Osteocyte (in vitro differentiated cells): ENCODE data around the gene ABCF2. TPM values are rescaled to one million over a fixed set of nuclear protein-coding genes. Genes with fewer than 3 reads are reported as not detected.

ENCODE experiments used
- DNase-seq: peaks from one replicate; pipeline ENCODE4 v3.0.0; 2021; ENCODE audit warnings: mixed read lengths; ENCODE audit not compliant: unreplicated experiment; ENCODE audit errors: extremely low spot score
- H3K27ac Mint-ChIP-seq: one replicate; pipeline ENCODE4 v1.8.0; 2021; ENCODE audit warnings: mild to moderate bottlenecking, mixed read lengths; ENCODE audit not compliant: unreplicated experiment
- H3K27me3 Mint-ChIP-seq: one replicate; pipeline ENCODE4 v1.8.0; 2021; ENCODE audit warnings: mixed read lengths; ENCODE audit not compliant: unreplicated experiment
- H3K36me3 Mint-ChIP-seq: one replicate; pipeline ENCODE4 v1.8.0; 2021; ENCODE audit warnings: mixed read lengths; ENCODE audit not compliant: unreplicated experiment
- H3K4me1 Mint-ChIP-seq: one replicate; pipeline ENCODE4 v1.8.0; 2021; ENCODE audit warnings: mixed read lengths; ENCODE audit not compliant: unreplicated experiment
- H3K4me3 Mint-ChIP-seq: one replicate; pipeline ENCODE4 v1.8.0; 2021; ENCODE audit warnings: mild to moderate bottlenecking, moderate library complexity, mixed read lengths; ENCODE audit not compliant: unreplicated experiment
- H3K9me3 Mint-ChIP-seq: one replicate; pipeline ENCODE4 v1.8.0; 2021; ENCODE audit warnings: mixed read lengths; ENCODE audit not compliant: unreplicated experiment
- CTCF ChIP-seq: fragments of 200-600 bp; sonication (generic); IDR thresholded peaks from 2 replicates; pipeline ENCODE4 v1.5.0; 2021; ENCODE audit warnings: antibody characterized with exemption, mild to moderate bottlenecking, moderate library complexity
- total RNA-seq: library from RNA; stranded (reverse); gene quantifications from 2 replicates; pipeline ENCODE4 v1.2.1, GENCODE V29; 2021

The ABCF2 gene
- total RNA-seq, 1 donor from 2014 or later, result 43.9 TPM

DNA sequence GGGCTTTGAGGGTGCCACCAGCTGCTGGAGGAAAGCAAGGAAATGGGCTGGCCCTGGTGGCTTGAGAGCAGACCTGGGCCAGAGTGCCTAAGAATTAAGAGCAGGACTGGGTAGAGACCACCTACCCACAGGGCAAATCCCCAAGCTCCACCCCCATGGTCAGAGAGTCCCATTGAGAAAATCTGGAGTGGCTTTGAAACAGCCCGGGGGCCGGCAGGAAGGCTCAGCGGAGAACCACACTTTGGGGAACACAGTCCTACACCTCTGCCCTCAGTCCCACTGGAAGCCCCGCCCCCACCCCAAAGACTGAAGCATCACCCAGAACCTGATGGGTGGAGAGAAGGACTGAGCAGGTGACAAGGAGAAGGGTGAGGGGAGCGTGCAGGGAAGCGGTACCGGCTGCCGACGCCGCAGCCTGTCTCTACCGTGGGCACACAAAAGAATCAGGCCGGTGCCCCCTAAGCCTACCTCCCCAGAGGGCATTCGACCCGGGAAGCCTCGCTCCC is 17.9 kb upstream of the ABCF2 start:
- H3K27ac Mint-ChIP-seq, result peak overlapping the region; percentile 47
- DNase-seq, result no peak
- H3K27me3 Mint-ChIP-seq, result no peaks in the 10 kb centered on the region
- no peaks in the 10 kb centered on the region for H3K9me3 Mint-ChIP-seq
- H3K4me3 Mint-ChIP-seq, result peak overlapping the region; percentile 47
- no peak for TF ChIP-seq CTCF
- peaks cover 14% of the 10 kb centered on the region for H3K36me3 Mint-ChIP-seq
- H3K4me1 Mint-ChIP-seq, result peaks cover 45% of the 10 kb centered on the region

DNA sequence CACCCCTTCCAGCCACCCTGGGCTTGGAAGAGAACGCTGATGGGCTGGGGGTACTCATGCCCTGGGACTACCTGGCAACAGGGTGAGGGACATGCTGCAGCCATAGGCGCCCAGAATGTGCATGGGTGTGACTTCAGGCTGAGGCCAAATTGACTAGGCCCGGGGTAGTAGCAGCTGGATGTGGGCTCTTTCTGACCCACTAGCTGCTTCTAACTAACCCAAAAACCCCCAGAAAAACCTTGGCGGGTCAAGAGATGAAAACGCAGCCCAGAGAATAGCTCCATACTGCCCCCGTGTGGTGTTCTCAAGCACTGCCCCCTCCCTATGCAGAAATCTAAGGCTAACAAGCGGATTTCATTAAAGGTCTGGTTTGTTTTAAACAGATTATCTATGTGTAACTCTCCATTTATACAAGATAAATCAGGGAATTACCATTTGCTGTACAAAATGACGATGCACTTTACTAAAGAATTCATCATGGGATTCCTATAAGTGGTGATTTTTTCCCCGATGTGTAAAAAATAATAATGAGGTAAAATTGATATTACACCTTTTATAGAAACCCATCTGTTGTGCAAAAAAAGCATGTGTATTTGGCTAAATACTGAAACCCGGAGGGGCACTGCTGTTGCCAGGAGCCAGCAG is 17.3 kb upstream of the ABCF2 start:
- peak; percentile 81 for TF ChIP-seq CTCF
- no peaks in the 10 kb centered on the region for H3K9me3 Mint-ChIP-seq
- no peaks in the 10 kb centered on the region for H3K27me3 Mint-ChIP-seq
- H3K36me3 Mint-ChIP-seq, result peaks cover 16% of the 10 kb centered on the region
- peaks cover 39% of the 10 kb centered on the region for H3K4me1 Mint-ChIP-seq
- DNase-seq, result no peak
- H3K4me3 Mint-ChIP-seq, result peak overlapping the region; percentile 47
- peak overlapping the region; percentile 47 for H3K27ac Mint-ChIP-seq

DNA sequence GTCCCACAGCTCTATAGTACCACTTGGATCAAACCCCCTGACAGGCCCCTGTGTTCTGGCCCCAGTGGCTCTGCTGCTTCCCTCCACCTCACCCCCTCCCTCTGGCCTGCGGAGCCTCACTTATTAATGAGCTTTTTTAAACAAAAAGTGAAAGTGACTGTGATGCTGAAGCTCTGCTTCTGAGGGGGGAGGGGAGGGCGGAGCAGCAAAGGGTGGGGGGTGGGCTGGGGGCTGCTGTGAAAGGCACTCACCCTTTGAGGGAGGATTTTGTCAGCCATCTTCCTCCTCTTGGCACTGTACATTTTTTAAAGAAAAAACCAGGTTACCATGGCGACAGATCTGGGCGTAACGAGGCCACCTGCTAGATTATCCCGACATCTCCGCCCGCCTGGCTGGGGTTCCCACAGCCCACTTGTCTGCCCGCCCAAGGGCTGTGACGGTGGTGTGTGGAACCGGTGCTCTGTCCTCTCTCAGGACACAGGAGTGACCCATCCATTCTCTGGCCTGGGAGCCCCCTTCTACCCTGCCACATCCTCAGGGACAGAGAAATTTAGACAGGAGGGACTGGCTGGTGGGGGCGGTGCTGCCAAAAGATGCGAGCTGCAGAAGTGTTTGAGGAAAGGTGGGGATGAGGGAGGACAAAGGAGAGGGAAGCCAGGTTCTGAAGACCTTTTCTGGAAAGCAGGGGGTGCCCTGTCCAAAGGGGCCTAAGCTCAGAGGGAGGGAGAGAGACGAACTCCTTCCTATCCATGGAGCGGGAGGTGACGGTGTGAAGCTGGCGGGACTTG is 16.6 kb upstream of the ABCF2 start:
- Mint-ChIP-seq H3K27ac (peak overlapping the region; percentile 31), H3K36me3 (peaks cover 21% of the 10 kb centered on the region), H3K27me3 (no peaks in the 10 kb centered on the region), H3K4me1 (peaks cover 37% of the 10 kb centered on the region), H3K4me3 (no peak overlapping the region), H3K9me3 (no peaks in the 10 kb centered on the region)
- DNase-seq, result no peak
- TF ChIP-seq CTCF, result no peak

- Mint-ChIP-seq H3K9me3 (no peaks in the 10 kb centered on the region), H3K27ac (peak overlapping the region; percentile 8), H3K4me1 (peaks cover 35% of the 10 kb centered on the region), H3K27me3 (no peaks in the 10 kb centered on the region), H3K36me3 (peaks cover 23% of the 10 kb centered on the region), H3K4me3 (no peak overlapping the region)
- DNase-seq, result no peak
- TF ChIP-seq CTCF, result no peak
Observed at GRCh38 chr7:151243045-151243349, 16.0 kb upstream of the ABCF2 start.
